Caco-2 (cell line): ENCODE results near the gene CORO7. TPM values are rescaled to one million over a fixed set of nuclear protein-coding genes. Genes with fewer than 3 reads are reported as not detected.

Source experiments
- BruUV-seq: library from RNA; stranded (reverse); fragments of 400-500 nt; replicated peaks from 2 replicates; lab custom pipeline; 2021; lab: Mats Ljungman, UMichigan
- CTCF ChIA-PET: fragments of 300-600 bp; sonication (Branson Sonifier 250); formaldehyde crosslinking; loops from one replicate; lab custom pipeline; 2022; ENCODE audit warnings: antibody characterized with exemption; lab: Charles Lee
- POLR2A ChIA-PET: fragments of 300-600 bp; sonication (Branson Sonifier 250); formaldehyde crosslinking; loops from one replicate; lab custom pipeline; 2022; ENCODE audit warnings: antibody characterized with exemption; lab: Charles Lee
- DNase-seq, 2 experiments: peaks; one replicate each; pipeline versions ENCODE4 v3.0.0 to v3.0.0-alpha.2; 2020 to 2022
- H3K27me3 ChIP-seq: replicated peaks from 2 replicates; pipeline ENCODE4 v1.6.0; 2011; ENCODE audit warnings: low read length; ENCODE audit not compliant: control insufficient read depth, insufficient read depth
- H3K36me3 ChIP-seq: 2 replicates; pipeline ENCODE4 v1.5.1; 2011; ENCODE audit warnings: low read length; ENCODE audit not compliant: control insufficient read depth, insufficient read depth
- H3K4me1 ChIP-seq: fragments of 250-450 bp; sonication (Bioruptor Pico); 2 replicates; pipeline ENCODE4 v1.5.1; 2020; ENCODE audit warnings: mild to moderate bottlenecking
- H3K4me3 ChIP-seq: 2 replicates; pipeline ENCODE4 v1.5.1; 2011; ENCODE audit warnings: low read depth, mild to moderate bottlenecking, control low read depth, low read length
- H3K9me3 ChIP-seq: fragments of 250-450 bp; sonication (Bioruptor Pico); 2 replicates; pipeline ENCODE4 v1.5.1; 2020; ENCODE audit warnings: mild to moderate bottlenecking, moderate library complexity
- H3K27ac Mint-ChIP-seq: one replicate; pipeline ENCODE4 v1.8.0; 2022; ENCODE audit warnings: mixed read lengths; ENCODE audit not compliant: unreplicated experiment
- H3K27me3 Mint-ChIP-seq: one replicate; pipeline ENCODE4 v1.8.0; 2022; ENCODE audit warnings: mixed read lengths; ENCODE audit not compliant: insufficient read depth, unreplicated experiment
- H3K36me3 Mint-ChIP-seq: one replicate; pipeline ENCODE4 v1.8.0; 2022; ENCODE audit warnings: mild to moderate bottlenecking, mixed read lengths; ENCODE audit not compliant: insufficient read depth, unreplicated experiment
- H3K4me1 Mint-ChIP-seq: one replicate; pipeline ENCODE4 v1.8.0; 2022; ENCODE audit warnings: low read depth, mixed read lengths; ENCODE audit not compliant: unreplicated experiment
- H3K4me3 Mint-ChIP-seq: one replicate; pipeline ENCODE4 v1.8.0; 2022; ENCODE audit warnings: mild to moderate bottlenecking, moderate library complexity, mixed read lengths; ENCODE audit not compliant: unreplicated experiment
- H3K9me3 Mint-ChIP-seq: one replicate; pipeline ENCODE4 v1.8.0; 2022; ENCODE audit warnings: mixed read lengths; ENCODE audit not compliant: unreplicated experiment
- intact Hi-C: fragments of 100-400 bp; cut with micrococcal nuclease; formaldehyde crosslinking; loops from one replicate; pipeline ENCODE4 v1.10.0; 2022; ENCODE audit not compliant: unreplicated experiment
- total RNA-seq: library from RNA; stranded (reverse); gene quantifications from 2 replicates; pipeline ENCODE4 v1.2.3, GENCODE V29; 2022
- TF ChIP-seq, protein P1 (sequence below), 2 experiments: fragments of 200-600 bp in 1 of 2; IDR thresholded peaks; 1 replicate in 1 of 2; 2 replicates in 1 of 2; pipeline versions ENCODE4 v1.5.1 to v1.8.0; 2011 to 2022; ENCODE audit warnings: antibody characterized with exemption in 1 of 2, control low read depth in 1 of 2, inconsistent platforms in 1 of 2, low read depth in 1 of 2, low read length in 1 of 2, mild to moderate bottlenecking in 1 of 2, moderate library complexity in 1 of 2; ENCODE audit not compliant: insufficient read depth in 1 of 2, severe bottlenecking in 1 of 2, unreplicated experiment in 1 of 2

The CORO7 gene
- total RNA-seq, 1 experiment from 2014 or later: 23.1 TPM

DNA sequence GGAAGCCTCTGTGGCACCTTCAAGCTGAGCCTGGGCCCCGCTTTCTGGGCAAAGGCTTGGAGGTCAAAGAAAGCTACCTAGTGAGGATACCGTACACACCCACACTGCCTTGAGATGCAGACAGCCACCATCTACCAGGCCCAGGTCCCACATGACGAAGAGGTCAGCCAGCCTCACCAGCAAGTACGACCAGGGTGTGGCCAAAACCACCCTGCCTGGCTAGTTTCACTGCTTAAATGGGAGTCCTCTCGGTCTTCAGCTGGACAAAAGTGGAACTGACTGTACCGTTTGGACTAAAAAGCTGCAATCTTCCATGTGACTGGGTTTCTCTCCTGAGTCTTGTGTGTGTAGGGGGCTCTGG is 23.2 kb downstream of the CORO7 start:
- TF ChIP-seq, protein P1, sequence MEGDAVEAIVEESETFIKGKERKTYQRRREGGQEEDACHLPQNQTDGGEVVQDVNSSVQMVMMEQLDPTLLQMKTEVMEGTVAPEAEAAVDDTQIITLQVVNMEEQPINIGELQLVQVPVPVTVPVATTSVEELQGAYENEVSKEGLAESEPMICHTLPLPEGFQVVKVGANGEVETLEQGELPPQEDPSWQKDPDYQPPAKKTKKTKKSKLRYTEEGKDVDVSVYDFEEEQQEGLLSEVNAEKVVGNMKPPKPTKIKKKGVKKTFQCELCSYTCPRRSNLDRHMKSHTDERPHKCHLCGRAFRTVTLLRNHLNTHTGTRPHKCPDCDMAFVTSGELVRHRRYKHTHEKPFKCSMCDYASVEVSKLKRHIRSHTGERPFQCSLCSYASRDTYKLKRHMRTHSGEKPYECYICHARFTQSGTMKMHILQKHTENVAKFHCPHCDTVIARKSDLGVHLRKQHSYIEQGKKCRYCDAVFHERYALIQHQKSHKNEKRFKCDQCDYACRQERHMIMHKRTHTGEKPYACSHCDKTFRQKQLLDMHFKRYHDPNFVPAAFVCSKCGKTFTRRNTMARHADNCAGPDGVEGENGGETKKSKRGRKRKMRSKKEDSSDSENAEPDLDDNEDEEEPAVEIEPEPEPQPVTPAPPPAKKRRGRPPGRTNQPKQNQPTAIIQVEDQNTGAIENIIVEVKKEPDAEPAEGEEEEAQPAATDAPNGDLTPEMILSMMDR (IDR thresholded peaks at IDR 0.05; ENCODE audit: insufficient read depth in 1 of 2, low read depth in 1 of 2, low read length in 1 of 2, severe bottlenecking in 1 of 2, unreplicated experiment in 1 of 2): no peak
- Histone ChIP-seq H3K4me3 (no peak overlapping the region), H3K36me3 (peaks cover 1% of the 10 kb centered on the region), H3K9me3 (no peaks in the 10 kb centered on the region), H3K27me3 (no peaks in the 10 kb centered on the region), H3K4me1 (peaks cover 8% of the 10 kb centered on the region)
- no TSS peak for BruUV-seq
- Mint-ChIP-seq H3K4me3 (no peak overlapping the region), H3K36me3 (no peaks in the 10 kb centered on the region), H3K4me1 (no peaks in the 10 kb centered on the region), H3K9me3 (no peaks in the 10 kb centered on the region), H3K27ac (no peak overlapping the region), H3K27me3 (no peaks in the 10 kb centered on the region)
- intact Hi-C loops: no loop called here
- CTCF ChIA-PET: interaction anchor here (1.4 kb wide), 1 partner anchor 10 kb away, joined by 4 read pairs; no protein-coding TSS in a partner anchor
- no peak for DNase-seq
- POLR2A ChIA-PET: no interaction called here

DNA sequence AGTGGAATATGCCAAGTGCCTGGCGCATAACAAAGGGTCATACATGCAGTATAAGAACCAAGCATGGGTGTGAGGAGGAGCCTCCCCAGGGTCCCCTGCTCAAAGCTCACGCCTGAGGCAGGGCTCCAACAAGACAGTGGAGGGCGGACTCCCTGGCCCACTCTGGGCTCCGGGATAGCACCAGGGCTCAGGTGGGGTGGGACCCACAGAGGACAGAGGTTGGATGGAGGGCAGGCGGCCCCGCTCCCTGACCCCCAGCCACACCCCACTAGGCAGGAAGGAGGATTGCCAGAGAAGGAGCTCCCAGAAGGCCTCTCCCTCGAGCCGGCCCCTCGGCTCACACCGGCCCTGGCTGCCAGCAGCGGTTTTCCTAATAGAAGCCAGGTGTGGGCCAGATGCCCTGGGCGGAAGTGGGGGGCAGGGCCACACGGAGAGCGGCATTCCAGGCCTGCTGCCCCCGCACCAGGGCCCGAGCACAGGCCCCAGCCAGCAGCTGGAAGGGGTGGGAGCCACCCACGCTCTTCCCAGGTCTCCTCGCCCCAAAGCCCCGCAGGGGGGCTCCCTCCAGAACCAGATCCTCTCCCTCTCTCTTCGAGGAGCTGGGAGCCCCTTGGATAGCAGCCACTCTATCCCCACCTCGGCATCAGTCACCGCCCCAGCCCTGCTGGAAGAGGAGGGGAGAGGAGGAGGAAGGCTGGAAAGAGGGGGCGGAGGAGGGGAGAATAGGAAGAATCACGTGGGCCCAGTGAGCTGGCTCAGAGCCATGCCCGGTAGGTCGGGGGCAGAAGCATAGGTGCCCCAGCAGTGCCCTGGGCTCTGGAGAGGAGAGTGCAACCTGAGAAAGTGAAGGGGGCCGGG is 23.8 kb downstream of the CORO7 start:
- ChIA-PET POLR2A (no interaction called here), CTCF (no interaction called here)
- H3K4me3 ChIP-seq: no peak overlapping the region
- no peak for DNase-seq
- BruUV-seq: no TSS peak
- Mint-ChIP-seq H3K4me3 (no peak overlapping the region), H3K27ac (no peak overlapping the region), H3K4me1 (no peaks in the 10 kb centered on the region), H3K9me3 (no peaks in the 10 kb centered on the region), H3K36me3 (no peaks in the 10 kb centered on the region), H3K27me3 (no peaks in the 10 kb centered on the region)
- peaks cover 13% of the 10 kb centered on the region for H3K4me1 ChIP-seq
- peaks cover 1% of the 10 kb centered on the region for H3K36me3 ChIP-seq
- H3K9me3 ChIP-seq: no peaks in the 10 kb centered on the region
- TF ChIP-seq, protein P1 (IDR thresholded peaks at IDR 0.05; ENCODE audit: insufficient read depth in 1 of 2, low read depth in 1 of 2, low read length in 1 of 2, severe bottlenecking in 1 of 2, unreplicated experiment in 1 of 2): no peak
- no peaks in the 10 kb centered on the region for H3K27me3 ChIP-seq
- intact Hi-C loops: no loop called here

DNA sequence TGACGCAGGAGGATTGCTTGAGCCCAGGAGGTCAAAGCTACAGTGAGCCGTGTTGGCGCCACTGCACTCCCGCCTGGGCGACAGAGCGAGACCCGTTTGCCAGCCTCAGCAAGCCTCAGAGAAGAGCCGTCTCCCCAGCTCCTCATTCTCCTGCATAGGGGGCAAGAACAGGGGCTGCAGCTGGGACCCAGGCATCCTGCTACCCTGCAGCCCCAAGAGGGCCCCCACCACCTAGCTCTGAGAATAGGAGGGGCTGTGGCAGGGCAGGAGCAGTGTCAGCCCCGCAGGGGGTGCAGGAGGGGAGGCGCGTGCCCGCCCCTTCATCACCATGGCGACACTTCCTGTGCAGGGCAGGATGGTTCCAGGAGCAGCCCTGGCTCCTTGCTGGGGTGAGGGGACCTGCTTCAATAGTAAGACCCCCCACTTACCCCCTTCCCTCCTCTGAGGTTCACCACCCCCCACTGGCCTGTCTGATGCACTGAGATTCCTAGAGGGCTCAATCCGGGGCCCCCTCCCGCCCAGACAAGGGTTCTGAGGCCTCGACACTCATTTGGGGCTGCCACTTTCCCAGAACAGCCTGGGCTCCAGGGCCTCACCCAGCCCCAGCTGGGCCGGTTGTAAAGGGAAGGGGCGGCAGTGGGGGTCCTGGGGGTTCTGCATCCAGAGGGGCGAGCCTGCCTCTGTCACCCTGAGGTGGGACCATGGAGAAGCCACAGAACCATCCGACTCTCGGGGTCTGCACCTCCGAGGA is 24.6 kb downstream of the CORO7 start:
- H3K4me3 Mint-ChIP-seq: no peak overlapping the region
- no peak for DNase-seq
- intact Hi-C loops: no loop called here
- POLR2A ChIA-PET: no interaction called here
- H3K27me3 Mint-ChIP-seq: no peaks in the 10 kb centered on the region
- H3K27me3 ChIP-seq: no peaks in the 10 kb centered on the region
- H3K36me3 ChIP-seq: peaks cover 1% of the 10 kb centered on the region
- TF ChIP-seq, protein P1 (IDR thresholded peaks at IDR 0.05; ENCODE audit: insufficient read depth in 1 of 2, low read depth in 1 of 2, low read length in 1 of 2, severe bottlenecking in 1 of 2, unreplicated experiment in 1 of 2): no peak
- no peaks in the 10 kb centered on the region for H3K9me3 ChIP-seq
- no peak overlapping the region for H3K4me3 ChIP-seq
- CTCF ChIA-PET: no interaction called here
- no peaks in the 10 kb centered on the region for H3K36me3 Mint-ChIP-seq
- H3K4me1 ChIP-seq: peaks cover 13% of the 10 kb centered on the region
- H3K9me3 Mint-ChIP-seq: no peaks in the 10 kb centered on the region
- no peaks in the 10 kb centered on the region for H3K4me1 Mint-ChIP-seq
- BruUV-seq: no TSS peak
- no peak overlapping the region for H3K27ac Mint-ChIP-seq
